HEK293T (cell line): ENCODE measurements around the gene PRR5.

Experiments
- ARNT ChIP-seq: fragments of 450-650 bp; IDR thresholded peaks from 2 replicates; pipeline ENCODE4 v1.6.1; 2017; ENCODE audit warnings: mild to moderate bottlenecking
- BHLHE40 ChIP-seq: fragments of 450-650 bp; IDR thresholded peaks from 2 replicates; pipeline ENCODE4 v1.6.1; 2016; ENCODE audit warnings: mild to moderate bottlenecking, moderate library complexity, borderline replicate concordance
- CTBP1 ChIP-seq: fragments of 450-650 bp; IDR thresholded peaks from 2 replicates; pipeline ENCODE4 v1.6.1; 2016; ENCODE audit warnings: borderline replicate concordance
- ELF4 ChIP-seq: fragments of 450-650 bp; IDR thresholded peaks from 2 replicates; pipeline ENCODE4 v1.6.1; 2017; ENCODE audit warnings: antibody characterized with exemption
- FOXK2 ChIP-seq: fragments of 450-650 bp; IDR thresholded peaks from 2 replicates; pipeline ENCODE4 v1.6.1; 2016; ENCODE audit warnings: mild to moderate bottlenecking
- SP1 ChIP-seq: fragments of 450-650 bp; IDR thresholded peaks from 2 replicates; pipeline ENCODE4 v1.6.1; 2017
- SUZ12 ChIP-seq: fragments of 450-650 bp; IDR thresholded peaks from 2 replicates; pipeline ENCODE4 v1.6.1; 2016; ENCODE audit warnings: mild to moderate bottlenecking

DNA sequence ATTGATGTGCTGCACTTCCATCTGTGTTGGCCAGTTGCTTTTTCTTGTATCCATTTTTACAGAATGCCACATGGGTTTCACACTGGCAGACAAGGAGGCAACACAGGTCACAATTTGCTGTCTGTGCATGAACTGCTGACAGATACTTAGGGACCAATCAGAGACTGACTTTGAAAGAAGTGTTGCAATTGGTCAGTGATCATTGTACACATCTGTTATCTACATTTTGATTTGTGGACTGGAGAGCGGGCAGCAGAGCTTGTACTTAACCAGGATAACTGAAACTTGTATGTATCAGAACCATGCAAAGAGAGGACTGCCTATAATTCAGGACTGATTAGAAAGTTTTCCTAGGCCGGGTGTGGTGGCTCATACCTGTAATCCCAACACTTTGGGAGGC, 21.8 kb downstream of the PRR5 start:
- TF ChIP-seq ELF4, result no peak
- TF ChIP-seq SUZ12, result no peak
- no peak for TF ChIP-seq BHLHE40
- TF ChIP-seq SP1, result no peak
- no peak for TF ChIP-seq FOXK2
- TF ChIP-seq CTBP1, result no peak
- no peak for TF ChIP-seq ARNT
